Measurements from ENCODE around the gene EIF4G3. TPM values are rescaled to one million over a fixed set of nuclear protein-coding genes. Genes with fewer than 3 reads are reported as not detected.

Gene EIF4G3
- total RNA-seq, 1 experiment from 2014 or later, result 72.0 TPM

GRCh38 chr1:21220815-21221214, 44.1 kb upstream of the EIF4G3 start:
- H3K9me3 Mint-ChIP-seq, result no peaks in the 10 kb centered on the region
- no peak overlapping the region for H2AFZ ChIP-seq (ENCODE audit: low read length)
- H3K79me1 ChIP-seq (ENCODE audit: insufficient read depth, low read depth, low read length, poor library complexity, severe bottlenecking), result no peaks in the 10 kb centered on the region
- no peak overlapping the region for H3K27ac Mint-ChIP-seq
- H3K4me2 ChIP-seq (ENCODE audit: insufficient read depth, insufficient read length, low read length), result no peak overlapping the region
- H3K9ac ChIP-seq (ENCODE audit: extremely low read depth, insufficient read length, low read length), result no peak overlapping the region
- WGBS (ENCODE audit: extremely low coverage, insufficient read length, low lambda C conversion rate), result no CpG with 5 or more reads among the region's 7 CpGs
- H2BK120ac ChIP-seq (ENCODE audit: low read depth, low read length, poor library complexity, severe bottlenecking), result no peak overlapping the region
- no peak overlapping the region for H3K27ac ChIP-seq (ENCODE audit: insufficient read length, low read depth, low read length)
- no peaks in the 10 kb centered on the region for H3K79me2 ChIP-seq (ENCODE audit: insufficient read depth, low read length)
- no peaks in the 10 kb centered on the region; the same call in 1 of the 2 replicates for H3K4me1 ChIP-seq (ENCODE audit: insufficient read depth, low read length)
- H2BK15ac ChIP-seq (ENCODE audit: low read depth, low read length), result no peak overlapping the region
- no peak overlapping the region for H2BK20ac ChIP-seq (ENCODE audit: low read depth, low read length, poor library complexity, severe bottlenecking)
- no peaks in the 10 kb centered on the region for H3K23me2 ChIP-seq (ENCODE audit: insufficient read length, low read depth, low read length, poor library complexity, severe bottlenecking)
- no peak overlapping the region for H4K8ac ChIP-seq (replicated peaks; ENCODE audit: insufficient read length, low read depth, low read length)
- H3K18ac ChIP-seq (ENCODE audit: insufficient read length, low read depth, low read length), result no peak overlapping the region
- no peak overlapping the region for H2BK5ac ChIP-seq (ENCODE audit: insufficient read length, low read length)
- no peak overlapping the region for H2AK5ac ChIP-seq (ENCODE audit: insufficient read length, low read length)
- no peak for DNase-seq
- H3K4me3 Mint-ChIP-seq, result no peak overlapping the region
- H3K23ac ChIP-seq (ENCODE audit: insufficient read length, low read depth, low read length), result no peak overlapping the region
- H3K4ac ChIP-seq (ENCODE audit: low read depth, low read length), result no peak overlapping the region
- no peak overlapping the region for H2BK12ac ChIP-seq (ENCODE audit: insufficient read length, low read depth, low read length)
- H4K20me1 ChIP-seq (ENCODE audit: control insufficient read depth, insufficient read depth, insufficient read length), result no peaks in the 10 kb centered on the region
- no peak overlapping the region for H3K14ac ChIP-seq (ENCODE audit: insufficient read depth, low read length)
- H3K27me3 Mint-ChIP-seq (ENCODE audit: low read depth), result no peaks in the 10 kb centered on the region
- peaks cover 6 to 30% (median 26%) of the 10 kb centered on the region in 3 experiments for H3K36me3 Mint-ChIP-seq (ENCODE audit: insufficient read depth in 1 of 3, low read depth in 3 of 3)
- H3K27me3 ChIP-seq (ENCODE audit: insufficient read depth, low read length), result no peaks in the 10 kb centered on the region
- peaks cover 2 to 11% of the 10 kb centered on the region in 2 experiments; a peak in 3 of 4 replicates for H3K4me1 Mint-ChIP-seq
- no peak overlapping the region for H4K91ac ChIP-seq (ENCODE audit: insufficient read length, low read depth, low read length)
- H3K9me3 ChIP-seq (ENCODE audit: control insufficient read depth, low read depth, low read length), result no peaks in the 10 kb centered on the region
- H3T11ph ChIP-seq (ENCODE audit: low read length), result no peak overlapping the region
- no peak overlapping the region for H3K56ac ChIP-seq (ENCODE audit: insufficient read length, low read depth, low read length)
- TF ChIP-seq, protein P1, sequence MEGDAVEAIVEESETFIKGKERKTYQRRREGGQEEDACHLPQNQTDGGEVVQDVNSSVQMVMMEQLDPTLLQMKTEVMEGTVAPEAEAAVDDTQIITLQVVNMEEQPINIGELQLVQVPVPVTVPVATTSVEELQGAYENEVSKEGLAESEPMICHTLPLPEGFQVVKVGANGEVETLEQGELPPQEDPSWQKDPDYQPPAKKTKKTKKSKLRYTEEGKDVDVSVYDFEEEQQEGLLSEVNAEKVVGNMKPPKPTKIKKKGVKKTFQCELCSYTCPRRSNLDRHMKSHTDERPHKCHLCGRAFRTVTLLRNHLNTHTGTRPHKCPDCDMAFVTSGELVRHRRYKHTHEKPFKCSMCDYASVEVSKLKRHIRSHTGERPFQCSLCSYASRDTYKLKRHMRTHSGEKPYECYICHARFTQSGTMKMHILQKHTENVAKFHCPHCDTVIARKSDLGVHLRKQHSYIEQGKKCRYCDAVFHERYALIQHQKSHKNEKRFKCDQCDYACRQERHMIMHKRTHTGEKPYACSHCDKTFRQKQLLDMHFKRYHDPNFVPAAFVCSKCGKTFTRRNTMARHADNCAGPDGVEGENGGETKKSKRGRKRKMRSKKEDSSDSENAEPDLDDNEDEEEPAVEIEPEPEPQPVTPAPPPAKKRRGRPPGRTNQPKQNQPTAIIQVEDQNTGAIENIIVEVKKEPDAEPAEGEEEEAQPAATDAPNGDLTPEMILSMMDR (conservative IDR thresholded peaks at IDR 0.05), result no peak
- no peak overlapping the region for H4K5ac ChIP-seq (ENCODE audit: insufficient read length, low read depth, low read length)
